ENCODE measurements around the gene UTF1.

The UTF1 gene

DNA sequence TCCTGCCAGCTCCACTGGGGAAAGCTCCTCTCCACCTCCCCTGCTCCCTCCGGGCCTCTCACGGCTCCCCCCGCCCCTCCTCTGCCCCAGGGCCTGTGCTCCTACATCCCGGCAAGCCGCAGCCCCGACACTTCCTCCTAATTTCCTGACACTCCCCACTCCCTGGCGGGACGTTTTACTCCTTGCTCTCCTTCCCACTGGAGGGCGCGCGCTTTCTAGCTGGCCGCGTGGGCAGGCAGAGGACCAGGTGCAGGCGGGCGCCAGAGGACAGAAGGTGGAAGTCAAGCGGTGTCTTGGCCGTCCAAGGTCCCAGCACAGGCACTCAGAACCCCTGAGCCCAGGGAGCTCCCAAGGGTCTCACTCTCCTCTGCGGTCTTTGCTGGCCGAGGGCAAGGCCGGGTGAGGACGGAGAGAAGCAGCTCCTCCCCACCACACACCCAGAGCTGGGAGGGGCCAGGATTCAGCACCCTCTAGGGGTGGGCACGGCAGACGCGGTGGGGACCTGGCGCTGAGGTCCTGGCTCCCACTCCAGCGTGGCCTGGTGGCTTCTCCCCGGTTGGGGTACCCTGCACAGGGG lies 27.6 kb downstream of the UTF1 start (continued):
- TF ChIP-seq, protein P1, sequence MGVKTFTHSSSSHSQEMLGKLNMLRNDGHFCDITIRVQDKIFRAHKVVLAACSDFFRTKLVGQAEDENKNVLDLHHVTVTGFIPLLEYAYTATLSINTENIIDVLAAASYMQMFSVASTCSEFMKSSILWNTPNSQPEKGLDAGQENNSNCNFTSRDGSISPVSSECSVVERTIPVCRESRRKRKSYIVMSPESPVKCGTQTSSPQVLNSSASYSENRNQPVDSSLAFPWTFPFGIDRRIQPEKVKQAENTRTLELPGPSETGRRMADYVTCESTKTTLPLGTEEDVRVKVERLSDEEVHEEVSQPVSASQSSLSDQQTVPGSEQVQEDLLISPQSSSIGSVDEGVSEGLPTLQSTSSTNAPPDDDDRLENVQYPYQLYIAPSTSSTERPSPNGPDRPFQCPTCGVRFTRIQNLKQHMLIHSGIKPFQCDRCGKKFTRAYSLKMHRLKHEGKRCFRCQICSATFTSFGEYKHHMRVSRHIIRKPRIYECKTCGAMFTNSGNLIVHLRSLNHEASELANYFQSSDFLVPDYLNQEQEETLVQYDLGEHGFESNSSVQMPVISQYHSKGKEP (tag by site-specific recombination; IDR thresholded peaks at IDR 0.05) = no peak
- TF ChIP-seq, protein P2, sequence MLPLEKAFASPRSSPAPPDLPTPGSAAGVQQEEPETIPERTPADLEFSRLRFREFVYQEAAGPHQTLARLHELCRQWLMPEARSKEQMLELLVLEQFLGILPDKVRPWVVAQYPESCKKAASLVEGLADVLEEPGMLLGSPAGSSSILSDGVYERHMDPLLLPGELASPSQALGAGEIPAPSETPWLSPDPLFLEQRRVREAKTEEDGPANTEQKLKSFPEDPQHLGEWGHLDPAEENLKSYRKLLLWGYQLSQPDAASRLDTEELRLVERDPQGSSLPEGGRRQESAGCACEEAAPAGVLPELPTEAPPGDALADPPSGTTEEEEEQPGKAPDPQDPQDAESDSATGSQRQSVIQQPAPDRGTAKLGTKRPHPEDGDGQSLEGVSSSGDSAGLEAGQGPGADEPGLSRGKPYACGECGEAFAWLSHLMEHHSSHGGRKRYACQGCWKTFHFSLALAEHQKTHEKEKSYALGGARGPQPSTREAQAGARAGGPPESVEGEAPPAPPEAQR (tag by site-specific recombination; IDR thresholded peaks at IDR 0.05) = no peak
- TF ChIP-seq ZBTB20 (tag by site-specific recombination; IDR thresholded peaks at IDR 0.05) (peak; percentile 37), ZNF843 (tag by site-specific recombination; IDR thresholded peaks at IDR 0.05) (no peak), KLF9 (tag by site-specific recombination; IDR thresholded peaks at IDR 0.05; ENCODE audit: low read depth) (no peak), ZNF664 (tag by site-specific recombination; IDR thresholded peaks at IDR 0.05) (no peak), HOXA7 (CRISPR knock-in tag; IDR thresholded peaks at IDR 0.05; ENCODE audit: borderline replicate concordance) (no peak), SCRT1 (tag by site-specific recombination; IDR thresholded peaks at IDR 0.05; ENCODE audit: borderline replicate concordance) (no peak), ZSCAN30 (tag by site-specific recombination; IDR thresholded peaks at IDR 0.05) (no peak), ZNF311 (tag by site-specific recombination; IDR thresholded peaks at IDR 0.05; ENCODE audit: borderline replicate concordance) (no peak), ZNF571 (tag by site-specific recombination; IDR thresholded peaks at IDR 0.05) (no peak), ZFP41 (tag by site-specific recombination; IDR thresholded peaks at IDR 0.05; ENCODE audit: borderline replicate concordance) (no peak), ZNF658 (tag by site-specific recombination; IDR thresholded peaks at IDR 0.05) (no peak), FEZF1 (tag by site-specific recombination; IDR thresholded peaks at IDR 0.05) (no peak), SP3 (tag by site-specific recombination; IDR thresholded peaks at IDR 0.05) (peak; percentile 70), KLF16 (tag by site-specific recombination; IDR thresholded peaks at IDR 0.05) (no peak), ZNF350 (tag by site-specific recombination; IDR thresholded peaks at IDR 0.05) (no peak), ZNF544 (tag by site-specific recombination; IDR thresholded peaks at IDR 0.05) (no peak), ZBTB48 (tag by site-specific recombination; IDR thresholded peaks at IDR 0.05) (0 out of 2 replicates have a peak, but pooled peaks have one; percentile 14), ZNF239 (tag by site-specific recombination; IDR thresholded peaks at IDR 0.05) (no peak), ZNF155 (tag by site-specific recombination; IDR thresholded peaks at IDR 0.05) (no peak), ZNF548 (tag by site-specific recombination; IDR thresholded peaks at IDR 0.05) (no peak), ZNF660 (tag by site-specific recombination; IDR thresholded peaks at IDR 0.05) (no peak)
- TF ChIP-seq, protein P3, sequence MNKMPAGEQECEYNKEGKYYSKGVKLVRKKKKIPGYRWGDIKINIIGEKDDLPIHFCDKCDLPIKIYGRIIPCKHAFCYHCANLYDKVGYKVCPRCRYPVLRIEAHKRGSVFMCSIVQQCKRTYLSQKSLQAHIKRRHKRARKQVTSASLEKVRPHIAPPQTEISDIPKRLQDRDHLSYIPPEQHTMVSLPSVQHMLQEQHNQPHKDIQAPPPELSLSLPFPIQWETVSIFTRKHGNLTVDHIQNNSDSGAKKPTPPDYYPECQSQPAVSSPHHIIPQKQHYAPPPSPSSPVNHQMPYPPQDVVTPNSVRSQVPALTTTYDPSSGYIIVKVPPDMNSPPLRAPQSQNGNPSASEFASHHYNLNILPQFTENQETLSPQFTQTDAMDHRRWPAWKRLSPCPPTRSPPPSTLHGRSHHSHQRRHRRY (tag by site-specific recombination; IDR thresholded peaks at IDR 0.05) = no peak
- TF ChIP-seq, protein P4, sequence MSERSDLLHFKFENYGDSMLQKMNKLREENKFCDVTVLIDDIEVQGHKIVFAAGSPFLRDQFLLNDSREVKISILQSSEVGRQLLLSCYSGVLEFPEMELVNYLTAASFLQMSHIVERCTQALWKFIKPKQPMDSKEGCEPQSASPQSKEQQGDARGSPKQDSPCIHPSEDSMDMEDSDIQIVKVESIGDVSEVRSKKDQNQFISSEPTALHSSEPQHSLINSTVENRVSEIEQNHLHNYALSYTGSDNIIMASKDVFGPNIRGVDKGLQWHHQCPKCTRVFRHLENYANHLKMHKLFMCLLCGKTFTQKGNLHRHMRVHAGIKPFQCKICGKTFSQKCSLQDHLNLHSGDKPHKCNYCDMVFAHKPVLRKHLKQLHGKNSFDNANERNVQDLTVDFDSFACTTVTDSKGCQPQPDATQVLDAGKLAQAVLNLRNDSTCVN (tag by site-specific recombination; optimal IDR thresholded peaks at IDR 0.05) = peak; percentile 32
- TF ChIP-seq, protein P5, sequence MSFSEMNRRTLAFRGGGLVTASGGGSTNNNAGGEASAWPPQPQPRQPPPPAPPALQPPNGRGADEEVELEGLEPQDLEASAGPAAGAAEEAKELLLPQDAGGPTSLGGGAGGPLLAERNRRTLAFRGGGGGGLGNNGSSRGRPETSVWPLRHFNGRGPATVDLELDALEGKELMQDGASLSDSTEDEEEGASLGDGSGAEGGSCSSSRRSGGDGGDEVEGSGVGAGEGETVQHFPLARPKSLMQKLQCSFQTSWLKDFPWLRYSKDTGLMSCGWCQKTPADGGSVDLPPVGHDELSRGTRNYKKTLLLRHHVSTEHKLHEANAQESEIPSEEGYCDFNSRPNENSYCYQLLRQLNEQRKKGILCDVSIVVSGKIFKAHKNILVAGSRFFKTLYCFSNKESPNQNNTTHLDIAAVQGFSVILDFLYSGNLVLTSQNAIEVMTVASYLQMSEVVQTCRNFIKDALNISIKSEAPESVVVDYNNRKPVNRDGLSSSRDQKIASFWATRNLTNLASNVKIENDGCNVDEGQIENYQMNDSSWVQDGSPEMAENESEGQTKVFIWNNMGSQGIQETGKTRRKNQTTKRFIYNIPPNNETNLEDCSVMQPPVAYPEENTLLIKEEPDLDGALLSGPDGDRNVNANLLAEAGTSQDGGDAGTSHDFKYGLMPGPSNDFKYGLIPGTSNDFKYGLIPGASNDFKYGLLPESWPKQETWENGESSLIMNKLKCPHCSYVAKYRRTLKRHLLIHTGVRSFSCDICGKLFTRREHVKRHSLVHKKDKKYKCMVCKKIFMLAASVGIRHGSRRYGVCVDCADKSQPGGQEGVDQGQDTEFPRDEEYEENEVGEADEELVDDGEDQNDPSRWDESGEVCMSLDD (tag by site-specific recombination; IDR thresholded peaks at IDR 0.05) = no peak
- TF ChIP-seq, protein P6, sequence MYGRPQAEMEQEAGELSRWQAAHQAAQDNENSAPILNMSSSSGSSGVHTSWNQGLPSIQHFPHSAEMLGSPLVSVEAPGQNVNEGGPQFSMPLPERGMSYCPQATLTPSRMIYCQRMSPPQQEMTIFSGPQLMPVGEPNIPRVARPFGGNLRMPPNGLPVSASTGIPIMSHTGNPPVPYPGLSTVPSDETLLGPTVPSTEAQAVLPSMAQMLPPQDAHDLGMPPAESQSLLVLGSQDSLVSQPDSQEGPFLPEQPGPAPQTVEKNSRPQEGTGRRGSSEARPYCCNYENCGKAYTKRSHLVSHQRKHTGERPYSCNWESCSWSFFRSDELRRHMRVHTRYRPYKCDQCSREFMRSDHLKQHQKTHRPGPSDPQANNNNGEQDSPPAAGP (tag by site-specific recombination; IDR thresholded peaks at IDR 0.05) = no peak
- TF ChIP-seq, protein P7, sequence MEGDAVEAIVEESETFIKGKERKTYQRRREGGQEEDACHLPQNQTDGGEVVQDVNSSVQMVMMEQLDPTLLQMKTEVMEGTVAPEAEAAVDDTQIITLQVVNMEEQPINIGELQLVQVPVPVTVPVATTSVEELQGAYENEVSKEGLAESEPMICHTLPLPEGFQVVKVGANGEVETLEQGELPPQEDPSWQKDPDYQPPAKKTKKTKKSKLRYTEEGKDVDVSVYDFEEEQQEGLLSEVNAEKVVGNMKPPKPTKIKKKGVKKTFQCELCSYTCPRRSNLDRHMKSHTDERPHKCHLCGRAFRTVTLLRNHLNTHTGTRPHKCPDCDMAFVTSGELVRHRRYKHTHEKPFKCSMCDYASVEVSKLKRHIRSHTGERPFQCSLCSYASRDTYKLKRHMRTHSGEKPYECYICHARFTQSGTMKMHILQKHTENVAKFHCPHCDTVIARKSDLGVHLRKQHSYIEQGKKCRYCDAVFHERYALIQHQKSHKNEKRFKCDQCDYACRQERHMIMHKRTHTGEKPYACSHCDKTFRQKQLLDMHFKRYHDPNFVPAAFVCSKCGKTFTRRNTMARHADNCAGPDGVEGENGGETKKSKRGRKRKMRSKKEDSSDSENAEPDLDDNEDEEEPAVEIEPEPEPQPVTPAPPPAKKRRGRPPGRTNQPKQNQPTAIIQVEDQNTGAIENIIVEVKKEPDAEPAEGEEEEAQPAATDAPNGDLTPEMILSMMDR (tag by site-specific recombination; IDR thresholded peaks at IDR 0.05) = peak; percentile 82
- TF ChIP-seq, protein P8, sequence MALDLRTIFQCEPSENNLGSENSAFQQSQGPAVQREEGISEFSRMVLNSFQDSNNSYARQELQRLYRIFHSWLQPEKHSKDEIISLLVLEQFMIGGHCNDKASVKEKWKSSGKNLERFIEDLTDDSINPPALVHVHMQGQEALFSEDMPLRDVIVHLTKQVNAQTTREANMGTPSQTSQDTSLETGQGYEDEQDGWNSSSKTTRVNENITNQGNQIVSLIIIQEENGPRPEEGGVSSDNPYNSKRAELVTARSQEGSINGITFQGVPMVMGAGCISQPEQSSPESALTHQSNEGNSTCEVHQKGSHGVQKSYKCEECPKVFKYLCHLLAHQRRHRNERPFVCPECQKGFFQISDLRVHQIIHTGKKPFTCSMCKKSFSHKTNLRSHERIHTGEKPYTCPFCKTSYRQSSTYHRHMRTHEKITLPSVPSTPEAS (tag by site-specific recombination; IDR thresholded peaks at IDR 0.05) = no peak
